GM18868 (cell line): ENCODE data around the gene ZNF362.
A peak's percentile ranks its signal among the peaks of the same experiment; 100 is the strongest.

Experiments
- ATAC-seq: cut with Tn5 transposase; IDR thresholded peaks from one replicate; pipeline ENCODE4 v1.9.1; 2021; ENCODE audit warnings: mild to moderate bottlenecking, moderate library complexity; ENCODE audit not compliant: unreplicated experiment

Gene ZNF362

DNA sequence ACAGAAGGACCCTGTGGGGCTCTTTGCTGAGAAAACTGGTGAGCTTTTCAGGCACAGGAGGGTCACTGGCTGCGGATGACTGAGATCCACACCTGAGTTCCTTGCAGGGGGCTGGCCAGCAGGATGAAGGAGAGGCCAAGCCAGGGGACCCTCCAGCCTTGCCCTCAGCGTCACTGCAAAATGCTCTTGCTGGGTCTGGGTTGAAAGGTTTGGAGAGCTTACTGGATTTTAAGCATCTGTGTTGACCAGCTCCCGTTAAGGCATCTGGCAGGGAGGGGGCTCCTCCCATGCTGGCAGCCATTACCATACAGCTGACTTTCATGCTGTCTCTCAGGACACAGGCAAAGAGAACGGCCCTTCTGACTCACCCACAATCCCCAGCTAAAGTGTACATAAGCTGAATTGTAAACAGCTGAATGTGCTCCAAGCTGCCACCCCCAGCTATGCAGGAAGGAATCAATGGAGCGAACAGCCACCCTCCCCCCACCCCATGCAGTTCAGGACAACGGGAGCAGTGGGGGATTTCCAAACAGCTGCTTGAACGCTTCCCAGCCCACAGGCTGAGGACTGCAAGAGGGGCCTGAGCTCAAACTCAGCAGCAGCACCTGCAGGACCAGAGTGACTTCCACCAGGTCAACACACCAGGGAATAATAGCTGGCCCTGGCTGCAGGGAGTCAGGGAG, 85.9 kb downstream of the ZNF362 start:
- no peak for ATAC-seq

DNA sequence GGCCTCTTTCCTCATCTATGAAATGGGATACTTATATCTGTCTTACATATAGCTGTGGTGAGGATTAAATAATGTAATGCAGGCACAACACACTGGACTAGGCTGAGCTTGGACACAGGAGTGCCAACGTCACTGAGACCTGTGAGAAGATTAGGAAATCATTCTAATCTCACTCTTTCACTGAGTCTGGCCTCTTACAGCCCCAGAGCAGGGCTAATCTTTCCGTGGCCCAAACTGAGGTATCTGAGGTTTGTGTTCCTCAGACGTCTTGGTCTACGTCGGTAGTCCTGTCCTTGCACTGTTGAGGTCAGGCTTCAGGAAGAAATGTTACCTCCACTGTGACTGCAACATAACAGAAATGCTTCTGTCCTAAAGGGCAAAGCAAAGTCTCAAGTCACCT, 87.2 kb downstream of the ZNF362 start:
- ATAC-seq = no peak

DNA sequence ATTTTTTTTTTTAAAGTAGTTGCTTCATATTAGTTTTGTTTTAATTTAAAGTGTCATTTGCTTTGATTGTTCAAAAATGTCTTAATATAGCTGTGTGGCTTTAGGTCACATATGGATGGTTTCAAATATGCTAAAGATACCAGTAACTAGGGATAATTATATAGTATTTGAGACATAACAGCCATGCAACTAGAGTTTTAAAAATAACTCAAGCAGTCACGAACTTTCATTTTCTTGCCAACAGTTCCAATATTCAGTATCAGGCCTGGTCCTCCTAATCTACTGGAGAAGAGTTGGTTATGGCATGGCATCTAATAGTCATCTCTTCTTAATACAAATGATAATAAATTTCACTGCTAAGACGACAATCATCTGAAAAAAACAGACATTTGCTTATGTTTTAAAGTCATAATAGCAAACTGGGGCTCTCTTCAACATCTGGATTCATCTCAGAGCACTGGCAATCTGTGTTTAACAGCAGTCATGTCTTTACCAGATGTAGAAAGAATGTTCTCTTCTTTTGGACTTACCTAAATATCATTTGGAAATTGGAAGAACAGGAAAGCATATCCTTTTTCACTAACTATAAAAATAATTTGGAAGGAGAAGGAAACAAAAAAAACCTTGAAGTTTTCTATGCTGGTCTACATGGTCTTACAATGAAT, 88.7 kb downstream of the ZNF362 start:
- no peak for ATAC-seq

DNA sequence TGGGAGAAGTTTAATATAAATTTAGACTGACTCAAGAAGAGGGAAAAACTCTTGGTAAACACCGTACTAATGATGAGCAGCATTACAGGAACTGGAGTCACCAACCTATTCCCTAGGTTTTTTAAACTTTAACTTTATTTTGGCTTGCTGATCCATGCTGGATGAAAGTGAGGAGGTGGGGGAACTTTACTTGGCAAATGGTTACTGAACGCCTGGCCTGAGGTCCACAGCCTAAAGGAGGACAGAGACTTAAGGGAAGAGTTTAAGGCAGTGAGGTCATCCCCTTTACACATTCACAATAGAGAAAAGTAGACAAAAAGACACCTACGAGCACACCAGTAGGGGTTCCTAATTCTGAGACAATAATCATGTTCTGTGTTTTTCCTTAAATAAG, 90.2 kb downstream of the ZNF362 start:
- no peak for ATAC-seq

DNA sequence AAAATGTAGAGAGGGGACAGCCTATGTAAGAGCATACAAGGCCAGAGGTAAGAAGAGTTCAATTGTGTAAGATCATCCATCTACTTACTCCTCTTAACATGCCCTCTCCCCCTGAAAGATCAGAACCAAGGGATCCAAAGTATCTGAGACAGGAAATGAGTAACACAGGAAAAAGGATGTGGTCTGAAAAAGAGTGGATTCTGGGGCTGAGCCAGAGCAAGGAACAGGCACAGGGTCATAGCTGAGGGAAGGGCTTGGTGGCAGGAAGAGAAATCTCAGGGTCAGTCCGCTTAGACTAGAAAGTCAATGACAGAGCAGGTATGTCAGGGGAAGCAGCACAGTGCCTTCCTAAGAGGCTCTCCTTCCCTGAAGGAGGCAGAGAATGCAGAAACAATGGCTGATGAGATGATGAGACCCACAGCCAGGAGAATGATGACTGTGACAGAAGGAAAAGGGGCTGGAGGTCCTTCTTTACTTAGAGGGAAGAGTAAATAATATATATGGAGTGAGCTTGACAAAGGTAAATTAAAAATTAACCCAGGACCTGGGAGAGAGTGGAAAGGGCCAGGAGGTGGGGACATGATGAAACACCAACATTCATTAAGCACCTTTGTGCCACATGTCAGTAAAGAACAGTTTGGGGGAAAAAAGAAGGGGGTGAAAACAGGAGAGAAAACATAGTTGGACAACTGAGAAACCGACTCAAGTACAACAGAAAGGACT, 90.8 kb downstream of the ZNF362 start:
- no peak for ATAC-seq

DNA sequence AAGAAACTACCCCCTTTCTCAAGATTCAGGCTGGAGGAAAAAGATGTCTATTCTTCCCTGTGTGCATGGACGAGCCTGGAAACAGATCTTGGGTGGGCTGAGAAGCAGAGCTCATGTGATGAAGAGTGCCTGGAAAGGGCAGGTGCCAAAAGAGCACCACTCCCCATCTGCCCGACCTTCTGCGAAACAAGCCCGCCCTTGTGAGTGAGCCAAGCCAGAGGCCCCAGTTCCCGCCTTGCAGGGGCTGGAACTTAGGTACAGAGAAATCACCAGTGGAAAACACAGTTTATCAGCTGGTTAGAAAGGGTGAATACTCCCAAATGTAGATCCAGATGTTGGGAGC, 91.3 kb downstream of the ZNF362 start:
- no peak for ATAC-seq

DNA sequence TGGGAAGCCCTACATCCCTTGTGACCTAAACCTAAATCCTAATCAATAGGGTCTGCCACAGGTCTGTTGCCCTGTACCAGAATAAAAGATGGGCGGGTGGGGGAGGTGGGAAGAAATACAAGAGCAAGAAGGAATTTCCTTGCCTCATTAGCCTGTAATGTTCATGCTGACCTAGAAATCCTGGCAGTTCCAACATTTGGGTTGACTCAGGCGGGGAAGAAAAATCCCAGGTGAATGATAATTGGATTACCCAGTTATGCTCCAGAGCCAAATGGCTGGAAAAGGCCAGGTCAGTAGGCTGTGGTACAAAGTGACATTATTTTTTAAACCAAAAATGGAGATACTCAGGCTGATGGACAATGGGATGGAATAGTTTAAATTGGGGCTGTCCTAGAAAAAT, 91.9 kb downstream of the ZNF362 start:
- no peak for ATAC-seq

DNA sequence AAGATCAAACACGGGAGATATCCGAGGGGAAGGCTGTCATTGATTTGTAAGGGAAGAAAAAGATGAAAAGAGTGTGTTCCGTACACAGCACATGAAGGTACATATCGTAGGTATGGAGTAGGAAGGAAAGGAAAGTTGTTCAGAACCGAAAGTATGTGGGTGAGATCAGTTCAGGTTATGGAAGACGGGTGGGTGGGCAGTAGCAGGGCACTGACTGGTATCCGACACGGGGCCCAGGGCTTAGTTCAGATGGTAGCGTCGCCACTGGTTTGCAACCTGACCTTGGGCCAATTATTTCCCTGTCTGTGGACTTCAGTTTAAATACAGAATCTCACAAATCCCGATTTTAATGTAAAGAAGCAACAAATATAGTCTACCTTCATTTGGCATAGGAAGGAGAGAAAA, 92.4 kb downstream of the ZNF362 start:
- no peak for ATAC-seq

DNA sequence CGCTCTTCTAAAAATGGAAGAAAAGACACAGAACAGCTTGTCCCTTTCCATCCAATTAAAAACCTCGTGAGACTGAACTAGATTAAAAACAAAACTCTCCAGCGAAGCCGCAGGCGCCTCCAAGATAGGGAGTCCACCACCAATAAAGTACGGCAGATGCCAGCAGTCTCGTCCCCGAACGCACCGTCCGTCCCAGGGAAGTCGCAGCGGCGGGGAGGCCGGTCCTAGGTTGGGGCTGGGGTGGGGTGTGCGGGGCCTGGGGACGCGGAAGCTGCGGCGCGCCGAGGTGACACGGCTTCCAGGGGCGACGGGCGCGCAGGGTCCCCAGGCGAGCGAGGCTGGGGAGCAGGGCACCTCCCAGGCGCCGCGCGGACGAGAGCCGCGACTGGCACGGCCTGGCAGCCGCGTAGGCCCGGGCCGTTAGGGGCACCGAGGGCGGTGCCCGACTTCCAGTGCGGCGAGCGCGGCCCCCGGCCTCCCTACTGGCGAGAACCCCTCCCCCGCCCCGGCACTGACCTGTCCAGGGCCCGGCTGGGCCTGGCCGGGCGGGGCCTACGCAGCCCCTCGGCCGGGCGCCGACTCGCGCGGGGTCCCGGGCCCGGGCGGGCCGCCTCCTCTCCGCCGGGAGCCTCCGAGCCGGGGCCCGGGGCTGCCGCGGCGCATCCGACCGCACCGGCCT, 92.9 kb downstream of the ZNF362 start:
- peak; percentile 38 for ATAC-seq

DNA sequence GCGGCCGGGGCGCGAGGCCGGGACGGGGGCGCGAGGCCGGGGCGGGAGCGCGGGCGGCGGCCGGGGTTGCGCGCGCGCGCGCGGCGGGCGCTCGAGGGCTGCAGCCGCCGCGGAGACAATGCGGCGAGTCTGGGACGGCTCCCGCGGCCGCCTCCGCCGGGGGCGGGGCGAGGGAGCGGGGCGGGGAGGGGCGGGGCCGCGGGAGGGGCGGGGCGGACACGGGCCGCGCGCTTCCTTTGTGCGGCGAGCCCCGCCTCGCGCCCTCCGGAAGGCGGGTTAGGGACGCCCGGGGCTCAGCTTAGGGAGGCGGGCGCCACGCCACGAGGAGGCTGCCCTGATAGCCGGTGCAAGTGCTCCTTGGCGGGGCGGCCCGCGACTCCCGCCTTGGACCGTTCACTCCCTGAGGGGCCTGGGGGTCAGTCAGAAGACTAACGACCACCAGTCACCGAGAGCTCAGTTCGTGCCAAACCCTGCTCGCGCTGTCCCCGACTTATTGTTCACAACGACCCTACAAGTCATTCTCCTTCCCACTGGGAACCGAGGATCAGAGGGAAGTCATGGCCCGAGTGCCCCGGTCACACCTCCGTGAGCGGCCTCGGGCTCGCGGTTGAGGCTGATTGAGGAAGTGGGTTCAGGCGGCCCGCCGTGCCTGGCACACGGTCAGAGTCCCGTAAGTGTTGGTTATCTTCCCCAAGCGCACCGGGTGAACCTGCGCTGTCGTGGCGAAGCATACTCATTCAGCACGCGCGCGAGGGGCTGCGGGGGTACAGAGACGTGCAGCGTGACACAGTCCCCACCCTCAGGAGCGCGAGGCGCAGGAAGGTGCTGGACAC, 93.7 kb downstream of the ZNF362 start:
- peak; percentile 80 for ATAC-seq
